Epithelial cell of esophagus (primary cell): ENCODE data around the gene SPIN3.
"Not testable (repeated sequence)": the region's sequence is repeated elsewhere in the genome, so short reads cannot be mapped to it uniquely, and the experiment has no call there.

Experiments
- DNase-seq: peaks from one replicate; pipeline ENCODE4 v3.0.0; 2010; ENCODE audit warnings: low read depth
- H3K4me3 ChIP-seq: 2 replicates; pipeline ENCODE4 v1.5.1; 2011; ENCODE audit warnings: mild to moderate bottlenecking, low read length, control low read depth
- TF ChIP-seq, protein P1 (sequence below): IDR thresholded peaks from 2 replicates; pipeline ENCODE4 v1.5.1; 2011; ENCODE audit warnings: low read depth, mild to moderate bottlenecking, low read length, control low read depth, inconsistent platforms; ENCODE audit not compliant: insufficient read depth; ENCODE audit errors: missing control alignments

The SPIN3 gene

DNA sequence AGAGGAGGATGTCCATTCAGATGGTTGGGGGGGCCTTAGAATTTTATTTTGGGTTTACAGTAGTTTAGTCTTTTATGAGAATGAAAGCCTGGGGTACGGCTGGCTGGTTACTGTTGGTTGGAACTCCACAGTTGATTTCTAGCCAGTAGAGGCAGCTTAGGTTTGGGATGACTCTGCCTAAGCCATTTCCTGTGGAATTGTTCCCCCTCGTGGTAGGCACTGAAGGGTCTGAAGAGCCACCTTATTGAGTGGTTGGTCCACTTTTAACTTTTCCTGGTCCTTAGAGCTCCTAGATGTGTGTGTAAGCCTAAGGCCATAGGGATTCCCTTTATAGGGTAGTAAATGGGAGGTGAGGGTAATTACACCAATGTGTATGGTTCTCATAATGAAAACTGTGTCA is 19.7 kb downstream of the SPIN3 start:
- peak; percentile 10 for DNase-seq
- TF ChIP-seq, protein P1, sequence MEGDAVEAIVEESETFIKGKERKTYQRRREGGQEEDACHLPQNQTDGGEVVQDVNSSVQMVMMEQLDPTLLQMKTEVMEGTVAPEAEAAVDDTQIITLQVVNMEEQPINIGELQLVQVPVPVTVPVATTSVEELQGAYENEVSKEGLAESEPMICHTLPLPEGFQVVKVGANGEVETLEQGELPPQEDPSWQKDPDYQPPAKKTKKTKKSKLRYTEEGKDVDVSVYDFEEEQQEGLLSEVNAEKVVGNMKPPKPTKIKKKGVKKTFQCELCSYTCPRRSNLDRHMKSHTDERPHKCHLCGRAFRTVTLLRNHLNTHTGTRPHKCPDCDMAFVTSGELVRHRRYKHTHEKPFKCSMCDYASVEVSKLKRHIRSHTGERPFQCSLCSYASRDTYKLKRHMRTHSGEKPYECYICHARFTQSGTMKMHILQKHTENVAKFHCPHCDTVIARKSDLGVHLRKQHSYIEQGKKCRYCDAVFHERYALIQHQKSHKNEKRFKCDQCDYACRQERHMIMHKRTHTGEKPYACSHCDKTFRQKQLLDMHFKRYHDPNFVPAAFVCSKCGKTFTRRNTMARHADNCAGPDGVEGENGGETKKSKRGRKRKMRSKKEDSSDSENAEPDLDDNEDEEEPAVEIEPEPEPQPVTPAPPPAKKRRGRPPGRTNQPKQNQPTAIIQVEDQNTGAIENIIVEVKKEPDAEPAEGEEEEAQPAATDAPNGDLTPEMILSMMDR: peak; percentile 3
- H3K4me3 ChIP-seq: no peak overlapping the region

DNA sequence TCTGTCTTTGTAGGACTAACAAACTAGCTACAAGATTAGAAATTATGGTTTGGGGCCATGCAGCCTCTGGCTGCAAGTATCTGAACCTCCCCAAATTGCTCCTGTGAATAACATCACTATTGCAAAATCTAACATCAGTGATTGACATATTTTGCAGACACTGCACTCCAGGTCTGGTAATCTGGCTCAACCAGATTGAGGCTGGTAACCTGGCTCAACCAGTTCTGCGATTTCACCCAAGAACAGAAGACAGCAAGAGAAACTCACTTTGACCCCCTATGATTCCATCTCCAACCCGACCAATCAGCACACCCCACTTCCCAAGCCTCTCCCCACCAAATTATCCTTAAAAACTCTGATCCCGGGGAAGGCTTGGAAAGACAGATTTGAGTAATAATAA is 20.9 kb downstream of the SPIN3 start:
- peak; percentile 77 for DNase-seq
- TF ChIP-seq, protein P1: no peak
- no peak overlapping the region for H3K4me3 ChIP-seq

DNA sequence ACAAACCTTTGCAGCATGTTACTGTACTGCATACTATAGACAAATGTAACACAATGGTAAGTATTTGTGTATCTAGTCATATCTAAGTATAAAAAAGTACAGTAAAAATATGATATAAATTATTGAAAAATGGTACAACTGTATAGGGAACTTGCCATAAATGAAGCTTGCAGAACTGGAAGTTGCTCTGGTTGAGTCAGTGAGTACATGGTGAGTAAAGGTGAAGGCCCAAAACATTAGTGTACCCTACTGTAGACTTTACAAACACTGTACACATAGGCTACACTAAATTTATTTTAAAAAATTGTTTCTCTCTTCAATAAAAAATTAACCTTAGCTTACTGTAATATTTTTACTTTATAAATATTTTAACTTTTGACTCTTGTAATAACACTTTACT is 25.8 kb downstream of the SPIN3 start:
- peak; percentile 42 for DNase-seq
- no peak overlapping the region for H3K4me3 ChIP-seq
- TF ChIP-seq, protein P1: no peak

DNA sequence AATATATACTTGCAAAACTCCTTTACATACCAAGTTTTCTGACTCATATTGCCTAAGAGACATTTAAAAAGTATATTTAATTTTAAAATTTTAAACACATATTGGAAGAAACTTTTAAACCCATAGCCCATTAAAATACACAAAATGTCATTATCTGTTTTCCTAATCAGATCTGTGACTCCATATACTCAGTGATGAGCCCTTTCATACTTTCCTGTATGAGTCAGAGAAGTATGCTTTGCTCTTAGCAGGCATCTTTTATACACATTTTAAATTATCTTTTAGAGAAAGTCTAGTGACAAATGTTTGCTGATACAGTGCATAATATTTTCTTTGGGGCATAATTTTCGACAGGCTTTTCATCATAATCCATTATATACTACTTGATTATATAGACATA is 26.4 kb downstream of the SPIN3 start:
- H3K4me3 ChIP-seq: no peak overlapping the region
- peak; percentile 13 for DNase-seq
- TF ChIP-seq, protein P1: no peak

DNA sequence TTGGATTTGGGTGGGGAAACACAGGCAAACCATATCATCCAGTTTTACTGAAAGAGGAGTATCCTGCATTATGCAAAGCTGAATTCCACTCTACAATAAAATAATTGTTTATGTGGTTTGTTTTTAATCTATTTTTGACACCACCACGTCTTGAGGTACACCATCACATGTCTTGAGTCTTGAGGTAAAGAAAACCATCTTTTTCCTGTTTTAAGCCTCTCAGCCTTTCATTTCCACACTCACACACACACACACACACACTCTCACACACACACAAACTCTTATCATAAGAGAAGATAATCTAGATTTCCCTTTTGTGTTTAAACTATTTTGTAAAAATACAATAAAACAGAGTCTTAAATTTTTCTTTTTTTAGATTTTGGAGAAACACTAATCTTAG is 32.0 kb downstream of the SPIN3 start:
- DNase-seq: no peak
- TF ChIP-seq, protein P1: no peak
- no peak overlapping the region for H3K4me3 ChIP-seq

DNA sequence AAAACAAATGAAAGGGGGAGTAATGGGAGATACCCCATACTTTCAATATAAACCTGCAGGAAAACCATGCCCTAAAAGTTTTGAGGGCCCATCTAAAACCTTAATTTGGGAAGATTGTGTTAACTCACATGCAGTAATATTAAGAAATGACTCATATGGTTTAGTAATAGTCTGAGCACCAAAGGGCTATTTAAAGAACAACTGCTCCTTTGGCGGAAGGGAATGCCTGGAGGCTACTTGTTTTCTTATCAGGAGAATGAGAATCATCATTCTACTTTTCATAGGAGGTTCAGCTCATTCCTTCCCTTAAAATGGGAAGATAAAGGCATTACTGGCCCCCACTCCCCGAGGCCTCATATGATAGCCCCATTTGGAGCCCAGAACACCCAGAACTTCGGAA is 47.6 kb downstream of the SPIN3 start:
- TF ChIP-seq, protein P1: no peak
- no peak overlapping the region for H3K4me3 ChIP-seq
- peak; percentile 63 for DNase-seq

DNA sequence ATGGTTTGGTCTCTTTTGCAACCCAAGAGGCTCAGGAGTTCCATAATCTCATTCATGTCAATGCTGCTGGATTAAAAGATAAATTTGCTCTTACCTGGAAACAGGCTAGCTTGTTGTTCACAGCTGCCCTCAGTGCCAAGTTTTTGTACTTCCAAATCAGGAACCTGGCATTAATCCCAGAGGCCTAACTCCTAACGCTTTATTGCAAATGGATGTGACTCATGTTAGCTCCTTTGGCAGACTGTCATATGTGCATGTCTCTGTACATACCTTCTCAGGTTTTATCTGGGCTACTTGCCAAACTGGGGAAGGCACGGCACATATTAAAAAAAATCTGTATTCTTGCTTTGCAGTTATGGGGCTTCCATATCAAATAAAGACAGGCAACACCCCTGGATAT is 49.1 kb downstream of the SPIN3 start:
- H3K4me3 ChIP-seq: not testable (repeated sequence)
- DNase-seq: peak; percentile 87

DNA sequence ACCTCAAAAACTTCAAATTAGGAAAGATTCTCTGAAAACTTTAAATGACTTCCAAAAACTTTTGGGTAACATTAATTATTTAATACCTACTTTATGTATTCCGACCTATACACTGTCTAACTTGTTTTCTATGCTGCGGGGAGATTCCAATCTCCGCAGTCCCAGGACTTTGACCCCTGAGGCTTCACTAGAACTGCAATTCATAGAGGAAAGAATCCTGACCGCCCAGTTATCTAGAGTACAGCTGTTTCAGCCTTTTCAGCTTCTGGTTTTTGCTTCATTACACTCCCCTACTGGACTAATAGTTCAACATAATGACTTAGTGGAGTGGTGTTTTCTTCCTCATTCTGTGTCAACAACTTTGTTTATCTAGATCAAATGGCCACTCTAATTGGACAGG is 50.1 kb downstream of the SPIN3 start:
- not testable (repeated sequence) for DNase-seq

More for the DNA sequence above, 50.1 kb downstream of the SPIN3 start:
- H3K4me3 ChIP-seq: not testable (repeated sequence)
